GM21381 (cell line): ENCODE measurements around the gene COL27A1.

Source experiments
- ATAC-seq: cut with Tn5 transposase; IDR thresholded peaks from one replicate; pipeline ENCODE4 v1.9.1; 2021; ENCODE audit warnings: mild to moderate bottlenecking, moderate library complexity; ENCODE audit not compliant: unreplicated experiment

COL27A1 gene

DNA sequence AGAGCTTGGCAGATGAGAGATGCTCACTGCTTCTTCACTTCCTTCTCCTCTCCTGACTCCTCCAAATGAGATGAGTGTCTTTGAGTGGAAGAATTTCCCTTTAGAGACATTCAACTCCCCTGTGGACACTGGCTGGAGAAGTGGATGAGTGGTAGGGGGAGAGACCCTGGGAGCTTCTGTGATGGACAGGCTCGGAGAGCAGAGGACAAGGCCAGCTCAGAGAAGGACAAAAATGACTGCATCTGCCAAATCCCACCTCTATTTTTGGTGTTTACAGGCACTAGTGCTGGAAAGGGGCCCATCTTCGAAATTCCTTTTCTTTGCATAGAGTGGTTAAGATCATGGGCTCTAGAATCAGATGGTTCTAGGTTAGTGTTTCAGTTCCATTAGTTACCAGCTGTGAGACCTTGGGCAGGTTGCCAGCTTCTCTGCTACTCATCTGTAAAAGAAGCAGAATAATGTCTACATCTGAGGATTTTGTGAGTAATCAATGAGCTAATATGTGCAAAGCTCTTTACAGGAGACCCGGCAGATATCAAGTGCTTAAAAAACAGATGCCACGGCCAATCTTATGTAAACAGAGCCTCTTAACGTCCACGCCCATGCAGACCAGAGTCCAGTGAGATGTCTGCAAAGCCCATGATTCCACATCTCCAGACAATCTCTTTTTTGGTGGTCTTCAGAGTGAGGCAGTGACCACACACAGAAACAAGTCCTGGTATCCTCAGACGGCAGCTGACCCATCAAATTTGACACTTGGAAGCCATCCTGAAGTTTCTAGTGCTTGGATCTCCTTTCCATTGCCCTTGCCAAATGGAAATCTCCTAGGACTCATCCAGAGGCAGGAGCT, 13.6 kb upstream of the COL27A1 start:
- ATAC-seq, result no peak

DNA sequence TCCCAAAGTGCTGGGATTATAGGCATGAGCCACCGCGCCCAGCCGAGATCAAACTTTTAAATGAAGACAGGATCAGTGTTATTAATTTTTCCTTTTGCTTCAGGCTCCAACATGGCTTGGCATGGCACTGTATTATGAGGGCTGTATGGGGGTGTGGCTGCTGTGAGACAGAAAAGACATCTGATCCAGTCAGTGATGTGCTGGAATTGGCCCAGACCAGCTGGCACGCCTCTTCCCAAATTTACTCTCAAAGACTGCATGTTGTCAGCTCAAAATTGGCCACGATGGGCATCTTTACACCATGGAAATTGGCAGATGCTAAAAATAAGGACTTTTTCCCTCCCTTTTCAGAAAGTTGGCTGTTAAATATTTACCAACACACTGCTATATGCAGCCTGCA, 12.1 kb upstream of the COL27A1 start:
- no peak for ATAC-seq

GRCh38 chr9:114146735-114147134, 8.6 kb upstream of the COL27A1 start:
- no peak for ATAC-seq

DNA sequence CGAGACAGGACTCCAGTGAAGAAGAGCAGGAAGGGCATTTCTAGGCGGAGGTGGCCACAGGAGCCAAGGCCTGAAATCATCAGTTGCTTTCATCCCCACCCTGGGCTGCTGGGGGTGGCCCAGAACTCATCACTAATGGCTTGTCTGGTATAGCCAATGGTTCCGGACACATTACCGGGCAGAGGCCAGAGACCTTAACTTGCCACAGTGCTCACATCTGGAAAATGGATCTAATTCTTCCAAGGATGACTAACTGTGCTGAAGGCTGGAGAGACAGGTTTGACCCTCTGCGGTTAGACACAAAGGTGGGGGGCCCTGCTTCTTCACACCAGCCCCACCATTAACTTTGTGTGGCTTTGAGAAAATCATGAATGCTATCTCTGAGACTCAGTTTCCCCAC, 6.2 kb upstream of the COL27A1 start:
- no peak for ATAC-seq

- ATAC-seq, result no peak
These were observed 5.5 kb upstream of the COL27A1 start for GRCh38 chr9:114149765-114150340.

GRCh38 chr9:114150608-114151007, 4.7 kb upstream of the COL27A1 start:
- no peak for ATAC-seq

- no peak for ATAC-seq
These were observed 3.8 kb upstream of the COL27A1 start for GRCh38 chr9:114151426-114151956.

- no peak for ATAC-seq
These were observed 1.4 kb upstream of the COL27A1 start for GRCh38 chr9:114153761-114154599.

DNA sequence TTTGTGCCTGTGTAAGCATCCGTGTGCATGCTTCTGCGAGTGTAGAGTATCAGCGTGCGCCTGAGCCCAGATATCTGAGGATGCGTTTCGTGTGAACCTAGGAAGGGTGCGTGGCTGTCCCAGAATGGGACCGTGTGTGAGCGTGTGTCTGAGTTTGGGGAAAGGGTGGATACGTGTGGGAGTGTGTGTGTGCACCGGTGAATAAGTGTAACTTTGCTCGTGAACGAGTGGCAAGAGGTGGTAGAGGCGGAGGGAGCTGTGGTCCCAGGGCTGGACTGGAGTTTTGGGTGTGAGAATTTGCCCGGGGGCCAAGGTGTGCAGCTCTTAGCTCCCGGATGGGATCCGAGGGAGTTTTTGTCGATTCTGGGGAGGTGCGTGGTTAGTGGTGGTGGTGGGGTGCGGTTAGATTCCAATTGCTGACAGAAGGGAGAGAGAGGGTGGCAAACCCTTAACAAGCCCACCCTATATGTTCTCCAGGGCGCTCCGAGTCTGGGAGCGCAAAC, 686 bp upstream of the COL27A1 start:
- no peak for ATAC-seq

DNA sequence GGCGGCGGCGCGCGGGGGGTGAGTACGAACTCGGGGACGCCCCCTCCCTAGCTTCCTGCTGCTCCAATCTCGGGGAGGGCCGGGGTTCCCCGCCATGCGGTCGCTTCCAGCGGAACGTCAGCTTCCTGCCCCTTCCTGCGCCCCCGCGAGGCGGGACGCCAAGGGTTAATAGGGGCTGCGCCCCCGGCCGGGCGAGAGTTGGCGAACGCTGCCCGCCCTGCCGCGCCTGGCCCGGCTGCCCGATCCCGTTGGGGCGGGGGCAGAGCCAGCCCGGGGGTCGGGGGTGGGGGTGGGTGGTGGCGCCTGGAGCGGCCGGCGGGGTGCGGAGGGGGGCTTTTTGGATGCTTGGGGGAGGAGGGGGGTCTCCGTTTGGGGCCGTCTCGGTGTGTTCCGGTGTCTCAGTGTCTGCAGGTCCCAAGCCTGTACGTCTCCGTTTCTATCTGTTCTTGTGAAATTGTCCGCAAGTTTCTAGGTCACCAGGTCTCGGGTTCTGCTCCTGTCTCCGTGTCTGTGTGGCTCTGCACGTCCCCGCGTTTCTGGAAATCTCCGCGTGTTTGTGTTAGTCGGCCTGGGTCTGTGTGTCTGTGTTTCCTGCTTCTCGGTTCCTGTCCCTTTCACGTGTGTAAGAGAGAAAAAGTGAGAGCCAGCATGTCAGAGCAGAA, 789 bp downstream of the COL27A1 start:
- ATAC-seq, result no peak

DNA sequence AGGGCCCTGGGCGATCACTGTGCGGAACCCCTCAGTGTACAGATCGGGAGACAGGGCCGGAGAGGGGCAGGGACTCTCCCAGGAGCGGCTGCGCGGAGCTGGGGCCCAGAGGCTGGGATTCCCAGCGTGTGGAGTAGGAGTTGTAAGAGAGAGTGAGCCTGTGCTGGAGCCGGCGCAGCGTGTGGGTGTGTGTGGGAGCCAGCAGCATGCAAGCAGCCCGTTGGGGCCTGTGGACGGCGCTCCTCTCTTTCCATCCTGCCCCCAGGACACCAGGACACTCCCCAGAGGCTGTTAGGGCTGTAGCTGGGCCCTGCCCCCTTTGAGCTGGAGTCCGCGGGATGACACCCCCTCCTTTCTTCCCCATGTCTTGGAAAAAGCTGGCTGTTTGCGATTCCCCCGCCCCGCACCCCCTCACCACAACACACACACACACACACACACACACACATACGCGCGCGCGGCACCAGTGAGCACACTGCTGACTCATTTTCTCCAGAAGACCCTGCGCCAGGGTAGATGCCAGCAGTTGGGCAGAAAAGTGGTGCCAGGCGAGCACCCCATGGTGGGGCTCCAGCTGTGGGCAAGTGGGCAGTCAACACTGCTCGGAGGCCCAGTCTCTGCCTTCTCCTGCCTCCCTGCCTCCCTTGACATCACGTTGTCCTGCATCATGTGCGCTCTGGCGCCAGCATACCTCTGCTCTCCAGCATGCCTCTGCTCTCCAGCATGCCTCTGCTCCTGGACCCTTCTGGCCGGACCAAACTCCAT, 1.5 kb downstream of the COL27A1 start:
- ATAC-seq, result no peak

DNA sequence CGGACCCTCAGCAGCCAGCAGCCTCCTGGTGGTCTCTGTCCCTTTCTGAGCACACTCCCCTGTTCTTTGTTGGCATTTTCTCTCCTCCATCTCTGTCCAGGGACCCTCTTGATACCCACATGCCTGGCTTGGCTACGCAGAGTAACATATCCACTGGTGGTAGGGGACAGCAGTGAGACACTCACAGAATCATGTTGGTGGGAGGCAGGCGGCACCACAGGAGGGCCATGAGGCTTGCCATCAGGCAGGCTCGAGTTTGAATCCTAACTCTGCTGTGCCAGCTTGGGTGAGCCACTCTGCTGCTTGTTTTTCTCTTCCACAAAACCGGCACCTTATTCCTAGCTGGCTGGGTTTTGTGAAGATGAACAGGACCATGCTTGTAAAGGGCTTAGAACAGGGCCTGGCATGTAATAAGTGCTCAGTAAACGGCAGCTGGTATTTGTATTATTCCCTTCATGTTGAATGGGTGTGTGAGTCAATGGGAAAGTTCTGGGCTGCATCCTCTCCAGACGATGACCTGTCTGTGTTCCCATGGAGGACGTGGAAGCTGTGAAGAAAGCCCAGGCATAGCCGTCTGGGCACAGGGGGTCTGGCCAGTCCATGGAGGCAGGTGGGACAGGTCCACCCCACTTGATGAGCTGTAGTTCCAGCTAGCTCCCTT, 2.3 kb downstream of the COL27A1 start:
- ATAC-seq, result no peak

DNA sequence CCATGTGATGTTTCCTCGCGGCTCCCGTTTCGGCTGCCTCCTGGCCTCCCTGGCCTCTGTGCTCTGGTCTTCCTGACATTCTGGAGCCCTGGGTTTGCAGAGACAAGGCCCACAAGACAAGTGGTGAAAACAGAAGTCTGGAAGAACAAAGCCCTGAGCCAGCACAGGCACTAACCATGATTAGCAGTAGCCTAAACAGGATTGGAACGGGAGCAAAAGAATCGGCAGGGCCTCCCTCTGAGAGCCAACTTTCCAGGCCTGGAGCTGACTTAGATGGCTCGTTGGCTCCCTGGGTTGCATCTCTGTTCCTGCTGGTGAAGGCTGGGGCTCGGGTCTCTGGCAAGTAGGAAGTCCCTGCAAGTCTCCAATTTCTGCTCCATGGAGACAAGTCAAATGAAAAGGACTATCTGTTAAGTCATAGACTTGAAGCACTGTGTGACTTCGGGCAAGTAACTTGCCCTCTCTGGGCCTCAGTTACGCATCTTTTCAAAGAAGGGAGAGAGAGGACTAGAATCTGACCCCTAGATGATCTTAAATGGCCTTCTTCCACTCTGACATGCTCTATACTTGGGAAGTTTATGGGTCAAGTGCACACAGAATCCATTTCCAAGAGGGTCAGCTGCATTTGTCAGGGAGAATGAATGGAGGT, 3.3 kb downstream of the COL27A1 start:
- ATAC-seq, result no peak

GRCh38 chr9:114159691-114160090, 4.4 kb downstream of the COL27A1 start:
- ATAC-seq, result no peak

- ATAC-seq, result no peak
These were observed 6.2 kb downstream of the COL27A1 start for GRCh38 chr9:114161513-114161912.

DNA sequence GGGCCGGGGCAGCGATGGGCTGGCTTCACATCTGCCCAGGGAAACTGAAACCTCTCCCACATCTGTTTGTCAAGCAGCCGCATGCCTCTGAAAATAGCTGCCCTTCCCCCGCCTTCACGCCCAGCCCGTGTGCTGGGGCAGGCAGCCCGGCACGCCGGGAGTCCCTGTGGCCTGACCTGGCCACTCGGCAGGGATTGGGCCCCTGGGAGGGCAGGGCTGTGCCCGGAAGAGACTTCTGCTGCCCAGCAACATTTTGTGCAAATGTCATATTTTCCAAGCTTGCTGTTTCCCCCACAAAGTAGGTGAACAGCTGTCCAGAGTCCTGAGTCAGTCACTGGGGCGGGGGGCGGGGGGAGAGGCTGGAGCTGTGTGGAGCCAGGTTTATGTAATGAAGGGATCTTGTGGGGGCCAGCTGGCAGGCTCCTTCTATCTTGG, 8.2 kb downstream of the COL27A1 start:
- no peak for ATAC-seq

- ATAC-seq, result no peak
These were observed 9.0 kb downstream of the COL27A1 start for GRCh38 chr9:114164191-114164794.

- ATAC-seq, result no peak
These were observed 10.2 kb downstream of the COL27A1 start for GRCh38 chr9:114165407-114166102.
